Lower lobe of right lung (tissue), 2 donors: Measurements from ENCODE around the gene ARHGEF5. TPM values are rescaled to one million over a fixed set of nuclear protein-coding genes. Genes with fewer than 3 reads are reported as not detected.
"Not testable (repeated sequence)": the region's sequence is repeated elsewhere in the genome, so short reads cannot be mapped to it uniquely, and the experiment has no call there.

ENCODE experiments used
- ATAC-seq, 2 donors: fragments of 200-7000 bp; cut with Tn5 transposase; one replicate each; pipeline ENCODE4 v1.9.1; 2020 to 2022; ENCODE audit warnings: mild to moderate bottlenecking in 2 of 2, moderate library complexity in 2 of 2
- DNase-seq: peaks from one replicate; pipeline ENCODE4 v3.0.0-alpha.2; 2020
- H3K27ac ChIP-seq: fragments of 200-600 bp; one replicate; pipeline ENCODE4 v1.8.0; 2022
- H3K27me3 ChIP-seq: fragments of 200-600 bp; one replicate; pipeline ENCODE4 v1.8.0; 2022; ENCODE audit warnings: low read depth
- H3K36me3 ChIP-seq: fragments of 200-600 bp; one replicate; pipeline ENCODE4 v1.8.0; 2022; ENCODE audit warnings: mild to moderate bottlenecking
- H3K4me1 ChIP-seq: fragments of 200-600 bp; one replicate; pipeline ENCODE4 v1.8.0; 2022
- H3K4me3 ChIP-seq: fragments of 200-600 bp; one replicate; pipeline ENCODE4 v1.8.0; 2022; ENCODE audit warnings: mild to moderate bottlenecking
- H3K9me3 ChIP-seq: fragments of 200-600 bp; one replicate; pipeline ENCODE4 v1.8.0; 2022
- intact Hi-C: fragments of 100-400 bp; cut with DNase I; formaldehyde crosslinking; loops from one replicate; pipeline ENCODE4 v1.11.0; 2022
- total RNA-seq: library from RNA; stranded (reverse); fragmentation: NEBNext Ultra II Directional; extraction: Animal tissue kit (Norgen Biotek cat#: 25700); gene quantifications from one replicate; pipeline ENCODE4 v1.2.1, GENCODE V29; 2021
- TF ChIP-seq, protein P1 (sequence below): fragments of 200-600 bp; IDR thresholded peaks from one replicate; pipeline ENCODE4 v1.8.0; 2022; ENCODE audit warnings: antibody characterized with exemption, mild to moderate bottlenecking
- donor health status: DM: no; HTN: yes; CAD: no; lungs with severe emphysema.

The ARHGEF5 gene
- total RNA-seq, 1 donor from 2014 or later = 39.5 TPM

DNA sequence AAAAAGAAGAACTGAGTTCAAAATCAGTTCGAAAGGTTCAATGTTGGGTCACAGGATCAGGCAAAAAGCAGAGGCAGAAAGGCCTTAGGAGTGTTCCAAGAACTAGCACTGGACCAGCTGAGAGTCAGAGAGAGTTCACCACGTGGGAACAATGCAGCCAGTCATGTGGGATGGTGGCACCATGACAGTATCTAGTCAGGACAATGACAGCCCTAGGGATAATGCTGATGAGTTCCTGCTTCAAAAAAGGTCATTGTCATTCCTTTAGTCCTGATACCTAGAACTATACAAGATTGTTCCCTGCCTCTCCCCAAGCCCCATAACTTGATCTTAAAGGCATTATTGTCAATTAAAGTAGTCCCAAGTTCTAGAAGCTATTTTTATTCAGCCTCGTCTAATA is 3.5 kb upstream of the ARHGEF5 start:
- not testable (repeated sequence) for H3K27ac ChIP-seq, ATAC-seq

DNA sequence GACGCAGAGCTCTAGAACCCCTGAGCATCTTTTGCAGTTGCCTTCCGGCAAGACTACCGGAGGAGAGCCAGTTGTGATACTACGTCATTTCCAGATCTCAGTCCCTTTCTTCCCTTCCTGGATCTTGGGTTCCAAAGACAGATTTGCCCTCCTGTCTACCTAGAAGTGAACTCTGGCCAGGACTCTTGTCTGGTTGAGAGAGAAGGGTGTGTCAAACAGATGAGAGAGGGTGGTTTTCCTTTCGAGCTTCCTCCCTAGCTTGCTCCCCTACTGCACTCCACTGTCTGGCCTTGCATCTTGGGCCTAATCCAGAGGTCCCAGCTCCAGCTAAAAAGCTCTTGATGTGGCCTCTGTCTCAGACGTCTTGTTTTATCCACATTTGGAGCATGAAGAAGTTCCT is 983 bp downstream of the ARHGEF5 start:
- H3K9me3 ChIP-seq, H3K27ac ChIP-seq, H3K4me1 ChIP-seq, H3K4me3 ChIP-seq, H3K36me3 ChIP-seq, DNase-seq, ATAC-seq, intact Hi-C loops, H3K27me3 ChIP-seq: not testable (repeated sequence)

More for the DNA sequence above, 3.5 kb upstream of the ARHGEF5 start:
- H3K4me1 ChIP-seq, DNase-seq, H3K36me3 ChIP-seq, H3K4me3 ChIP-seq, intact Hi-C loops, H3K9me3 ChIP-seq, H3K27me3 ChIP-seq: not testable (repeated sequence)

DNA sequence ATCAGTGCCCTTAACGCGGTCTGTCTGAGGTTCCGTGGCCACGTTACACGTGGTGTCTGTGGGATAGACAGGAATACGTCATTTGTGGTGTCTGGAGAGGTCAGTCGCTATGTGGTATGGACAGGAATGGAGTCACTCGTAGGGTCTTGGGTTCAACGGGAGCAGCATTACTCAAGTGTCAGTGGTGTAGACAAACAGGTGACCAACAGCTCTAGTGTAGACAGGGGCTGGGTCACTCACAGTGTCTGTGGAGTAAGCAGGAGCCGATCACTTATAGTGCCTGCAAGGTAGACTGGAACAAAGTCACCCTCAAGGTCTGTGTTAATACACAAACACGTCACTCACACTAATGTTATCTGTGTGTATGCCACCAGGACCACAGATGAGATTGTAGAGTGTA is 1.7 kb downstream of the ARHGEF5 start:
- H3K9me3 ChIP-seq, H3K27me3 ChIP-seq, ATAC-seq, DNase-seq, H3K4me3 ChIP-seq, intact Hi-C loops, H3K27ac ChIP-seq, H3K4me1 ChIP-seq, H3K36me3 ChIP-seq: not testable (repeated sequence)

DNA sequence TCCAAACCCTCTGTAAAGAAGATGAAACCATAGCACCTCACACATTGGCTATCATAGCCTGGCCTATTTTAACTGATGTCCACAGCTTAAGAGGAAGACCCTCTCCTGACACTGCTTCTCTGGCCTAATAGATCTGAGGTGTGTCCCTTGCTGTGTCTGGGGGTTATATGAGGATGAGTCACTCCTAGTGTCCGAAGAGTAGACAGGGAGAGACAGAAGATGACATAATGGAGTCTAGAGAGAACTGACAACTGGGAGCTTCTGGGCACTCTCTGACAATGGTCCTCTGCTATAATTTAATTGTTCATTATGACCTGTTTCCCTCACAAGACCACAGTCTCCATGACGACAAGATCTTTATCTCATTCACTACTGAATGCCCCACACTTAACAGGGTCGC is 6.9 kb downstream of the ARHGEF5 start:
- H3K36me3 ChIP-seq, H3K9me3 ChIP-seq, H3K27me3 ChIP-seq, DNase-seq, ATAC-seq, H3K4me1 ChIP-seq, H3K4me3 ChIP-seq, intact Hi-C loops, H3K27ac ChIP-seq: not testable (repeated sequence)

DNA sequence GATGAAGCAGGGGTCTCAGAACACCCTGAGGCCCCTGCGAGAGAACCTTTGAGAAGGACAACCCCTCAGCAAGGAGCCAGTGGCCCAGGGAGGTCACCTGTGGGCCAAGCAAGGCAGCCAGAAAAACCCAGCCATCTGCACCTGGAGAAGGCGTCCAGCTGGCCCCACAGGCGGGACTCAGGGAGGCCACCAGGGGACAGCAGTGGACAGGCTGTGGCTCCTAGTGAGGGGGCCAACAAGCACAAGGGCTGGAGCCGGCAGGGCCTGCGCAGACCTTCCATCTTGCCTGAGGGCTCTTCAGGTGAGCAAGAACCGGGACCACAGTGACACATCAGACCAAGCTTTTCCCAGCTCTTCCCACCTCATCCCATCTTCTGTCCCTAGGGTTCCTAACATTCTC is 10.3 kb downstream of the ARHGEF5 start:
- intact Hi-C loops, H3K27me3 ChIP-seq, H3K9me3 ChIP-seq, H3K27ac ChIP-seq, H3K4me3 ChIP-seq, H3K36me3 ChIP-seq, DNase-seq, H3K4me1 ChIP-seq: not testable (repeated sequence)
- peak; percentile 3 to 6 for ATAC-seq

DNA sequence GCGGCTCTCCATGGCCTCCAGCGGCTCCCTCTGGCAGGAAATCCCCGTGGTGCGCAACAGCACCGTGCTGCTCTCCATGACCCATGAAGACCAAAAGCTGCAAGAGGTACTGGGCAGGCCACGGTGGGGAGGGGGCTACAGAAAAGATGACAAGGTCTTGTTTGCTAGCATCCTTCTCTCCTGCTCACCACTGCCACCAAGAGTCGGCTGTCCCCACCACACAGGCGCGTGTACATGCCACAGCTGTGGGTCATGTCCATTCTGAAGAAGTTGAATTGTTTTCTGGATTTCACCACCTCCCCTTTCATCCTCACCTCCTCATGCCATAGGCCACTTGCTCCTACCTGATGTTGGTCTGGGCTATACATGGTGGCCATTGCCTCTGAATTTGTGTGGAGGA is 12.0 kb downstream of the ARHGEF5 start:
- H3K27me3 ChIP-seq, H3K4me1 ChIP-seq, DNase-seq, H3K36me3 ChIP-seq, H3K4me3 ChIP-seq, intact Hi-C loops, ATAC-seq, H3K9me3 ChIP-seq, H3K27ac ChIP-seq: not testable (repeated sequence)

DNA sequence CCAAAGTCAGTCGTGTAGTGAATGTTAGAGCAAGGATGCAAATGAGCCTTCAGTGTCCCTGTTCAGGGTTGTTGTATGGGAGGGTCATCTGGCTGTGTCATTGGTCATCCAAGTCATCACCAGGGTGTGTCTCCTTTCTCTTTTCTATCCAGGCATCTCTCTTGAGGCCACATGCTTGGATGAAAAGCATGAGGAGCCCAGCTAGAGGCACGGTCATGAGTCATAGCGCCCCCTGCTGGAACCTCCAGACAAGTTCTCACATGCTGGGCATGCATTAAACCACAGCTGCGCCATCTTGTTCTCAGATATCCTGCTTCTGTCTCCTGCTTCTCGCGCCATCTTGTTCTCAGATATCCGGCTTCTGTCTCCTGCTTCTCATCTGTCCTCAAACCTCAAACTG is 14.0 kb downstream of the ARHGEF5 start:
- H3K9me3 ChIP-seq, H3K4me1 ChIP-seq, H3K27me3 ChIP-seq, intact Hi-C loops, H3K36me3 ChIP-seq, H3K27ac ChIP-seq, H3K4me3 ChIP-seq, DNase-seq: not testable (repeated sequence)
- peak; percentile 26 to 33 for ATAC-seq

DNA sequence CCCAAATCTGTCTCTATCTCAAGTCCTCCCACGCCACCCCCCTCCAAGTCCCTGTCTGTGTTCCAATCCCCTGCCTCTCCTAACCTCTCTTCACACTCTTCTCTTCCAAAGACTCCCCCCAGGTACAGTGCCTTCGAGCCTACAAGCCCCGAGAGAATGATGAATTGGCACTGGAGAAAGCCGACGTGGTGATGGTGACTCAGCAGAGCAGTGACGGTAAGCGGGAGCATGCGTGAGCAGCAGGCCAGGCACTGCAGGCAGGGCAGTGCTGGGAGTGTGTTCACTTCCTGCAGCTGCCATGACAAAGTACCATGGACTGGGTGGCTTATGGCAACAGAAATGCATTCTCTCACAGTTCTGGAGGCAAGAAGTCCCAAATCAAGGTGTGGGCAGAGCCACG is 23.4 kb downstream of the ARHGEF5 start:
- H3K36me3 ChIP-seq = peaks cover 29% of the 10 kb centered on the region
- intact Hi-C loops = no loop called here
- no peak overlapping the region for H3K4me3 ChIP-seq
- H3K27ac ChIP-seq = no peak overlapping the region
- H3K27me3 ChIP-seq = no peaks in the 10 kb centered on the region
- DNase-seq (no peak), ATAC-seq (no peak)
- no peaks in the 10 kb centered on the region for H3K9me3 ChIP-seq
- H3K4me1 ChIP-seq = no peaks in the 10 kb centered on the region
- TF ChIP-seq, protein P1, sequence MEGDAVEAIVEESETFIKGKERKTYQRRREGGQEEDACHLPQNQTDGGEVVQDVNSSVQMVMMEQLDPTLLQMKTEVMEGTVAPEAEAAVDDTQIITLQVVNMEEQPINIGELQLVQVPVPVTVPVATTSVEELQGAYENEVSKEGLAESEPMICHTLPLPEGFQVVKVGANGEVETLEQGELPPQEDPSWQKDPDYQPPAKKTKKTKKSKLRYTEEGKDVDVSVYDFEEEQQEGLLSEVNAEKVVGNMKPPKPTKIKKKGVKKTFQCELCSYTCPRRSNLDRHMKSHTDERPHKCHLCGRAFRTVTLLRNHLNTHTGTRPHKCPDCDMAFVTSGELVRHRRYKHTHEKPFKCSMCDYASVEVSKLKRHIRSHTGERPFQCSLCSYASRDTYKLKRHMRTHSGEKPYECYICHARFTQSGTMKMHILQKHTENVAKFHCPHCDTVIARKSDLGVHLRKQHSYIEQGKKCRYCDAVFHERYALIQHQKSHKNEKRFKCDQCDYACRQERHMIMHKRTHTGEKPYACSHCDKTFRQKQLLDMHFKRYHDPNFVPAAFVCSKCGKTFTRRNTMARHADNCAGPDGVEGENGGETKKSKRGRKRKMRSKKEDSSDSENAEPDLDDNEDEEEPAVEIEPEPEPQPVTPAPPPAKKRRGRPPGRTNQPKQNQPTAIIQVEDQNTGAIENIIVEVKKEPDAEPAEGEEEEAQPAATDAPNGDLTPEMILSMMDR = no peak

DNA sequence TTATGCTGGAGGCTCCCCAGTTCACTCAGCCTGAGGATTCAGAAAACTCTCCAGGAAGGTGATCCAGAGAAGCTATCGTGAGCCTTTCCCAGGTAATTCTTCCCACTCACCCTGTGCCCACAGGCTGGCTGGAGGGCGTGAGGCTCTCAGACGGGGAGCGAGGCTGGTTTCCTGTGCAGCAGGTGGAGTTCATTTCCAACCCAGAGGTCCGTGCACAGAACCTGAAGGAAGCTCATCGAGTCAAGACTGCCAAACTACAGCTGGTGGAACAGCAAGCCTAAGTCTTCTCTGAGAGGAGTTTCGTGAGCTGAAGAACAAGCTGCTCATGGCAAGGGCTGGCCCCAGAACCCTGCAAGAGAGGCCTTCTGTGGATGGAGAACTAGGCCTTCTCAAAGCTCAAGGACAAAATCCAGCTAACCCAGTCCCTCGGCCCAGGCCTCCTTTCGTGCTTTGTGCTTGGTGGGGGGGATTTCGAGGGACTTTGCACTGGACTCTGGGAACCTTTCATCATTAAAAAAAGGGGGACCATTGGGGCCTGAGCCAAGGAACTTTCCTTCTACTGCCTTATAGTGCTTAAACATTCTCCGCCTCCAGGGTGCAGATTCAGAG is 24.7 kb downstream of the ARHGEF5 start:
- H3K27me3 ChIP-seq = no peaks in the 10 kb centered on the region
- no peaks in the 10 kb centered on the region for H3K9me3 ChIP-seq
- H3K4me3 ChIP-seq = no peak overlapping the region
- no peaks in the 10 kb centered on the region for H3K4me1 ChIP-seq
- intact Hi-C loops = no loop called here
- no peak for DNase-seq
- peaks cover 29% of the 10 kb centered on the region for H3K36me3 ChIP-seq
- no peak overlapping the region for H3K27ac ChIP-seq
- ATAC-seq = no peak
- TF ChIP-seq, protein P1 = no peak
